ENCODE measurements around the gene SLC18A3.

The SLC18A3 gene

GRCh38 chr10:49595003-49595712 lies 15.0 kb upstream of the SLC18A3 start:
- H3K79me2 ChIP-seq = no peaks in the 10 kb centered on the region
- no peak overlapping the region for H3K4me3 ChIP-seq (ENCODE audit: low read depth, low read length)
- H3K9ac ChIP-seq = no peak overlapping the region

GRCh38 chr10:49595713-49596492 lies 14.2 kb upstream of the SLC18A3 start:
- H2AFZ ChIP-seq = no peak overlapping the region
- no peaks in the 10 kb centered on the region for H3K27me3 ChIP-seq (ENCODE audit: control insufficient read depth, insufficient read depth, low read length)
- H3K4me1 ChIP-seq = no peaks in the 10 kb centered on the region
- no peak for TF ChIP-seq CTCF (IDR thresholded peaks at IDR 0.05)
- H3K27ac ChIP-seq = no peak overlapping the region
- no peaks in the 10 kb centered on the region for H3K79me2 ChIP-seq
- no peak overlapping the region for H3K4me2 ChIP-seq (ENCODE audit: low read length)
- no peaks in the 10 kb centered on the region for H3K9me3 ChIP-seq (ENCODE audit: control insufficient read depth, low read length)
- no peak overlapping the region for H3K9ac ChIP-seq
- H3K4me3 ChIP-seq (ENCODE audit: low read depth, low read length) = no peak overlapping the region
- no peaks in the 10 kb centered on the region for H3K36me3 ChIP-seq (ENCODE audit: control insufficient read depth, insufficient read depth, low read length)

More at GRCh38 chr10:49595003-49595712, 15.0 kb upstream of the SLC18A3 start:
- H3K36me3 ChIP-seq (ENCODE audit: control insufficient read depth, insufficient read depth, low read length) = no peaks in the 10 kb centered on the region
- no peak for TF ChIP-seq CTCF (IDR thresholded peaks at IDR 0.05)
- no peaks in the 10 kb centered on the region for H3K27me3 ChIP-seq (ENCODE audit: control insufficient read depth, insufficient read depth, low read length)
- H3K4me2 ChIP-seq (ENCODE audit: low read length) = no peak overlapping the region
- H3K9me3 ChIP-seq (ENCODE audit: control insufficient read depth, low read length) = no peaks in the 10 kb centered on the region
- H2AFZ ChIP-seq = no peak overlapping the region
- H3K4me1 ChIP-seq = no peaks in the 10 kb centered on the region
- no peak overlapping the region for H3K27ac ChIP-seq

GRCh38 chr10:49596493-49596809 lies 13.7 kb upstream of the SLC18A3 start:
- H3K27me3 ChIP-seq (ENCODE audit: control insufficient read depth, insufficient read depth, low read length) = no peaks in the 10 kb centered on the region
- no peaks in the 10 kb centered on the region for H3K36me3 ChIP-seq (ENCODE audit: control insufficient read depth, insufficient read depth, low read length)
- H3K4me3 ChIP-seq (ENCODE audit: low read depth, low read length) = no peak overlapping the region
- no peak overlapping the region for H3K4me2 ChIP-seq (ENCODE audit: low read length)
- no peak overlapping the region for H3K27ac ChIP-seq
- H3K9ac ChIP-seq = no peak overlapping the region
- H3K9me3 ChIP-seq (ENCODE audit: control insufficient read depth, low read length) = no peaks in the 10 kb centered on the region
- H2AFZ ChIP-seq = no peak overlapping the region
- no peak for TF ChIP-seq CTCF (IDR thresholded peaks at IDR 0.05)
- no peaks in the 10 kb centered on the region for H3K4me1 ChIP-seq
- no peaks in the 10 kb centered on the region for H3K79me2 ChIP-seq

DNA sequence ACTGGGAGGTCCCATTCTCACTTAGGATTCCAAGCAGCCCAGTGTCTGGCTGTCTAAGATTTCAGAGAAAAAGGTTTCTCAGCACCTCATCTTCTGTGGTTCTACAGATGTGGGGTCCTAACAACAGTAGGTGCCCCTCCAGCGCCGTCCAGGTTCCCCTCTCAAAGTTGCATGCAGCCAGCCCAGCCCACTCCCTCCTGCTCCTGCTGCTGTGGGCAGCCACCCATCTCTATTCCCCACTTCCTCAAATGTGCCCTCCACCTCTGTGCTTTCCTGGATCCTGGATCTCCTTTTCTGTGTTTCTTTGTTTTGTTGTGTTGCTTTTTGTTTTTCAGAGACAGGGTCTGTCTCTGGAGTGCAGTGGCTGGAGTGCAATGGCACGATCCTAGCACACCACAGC lies 13.3 kb upstream of the SLC18A3 start:
- no peak overlapping the region for H2AFZ ChIP-seq
- H3K4me1 ChIP-seq = no peaks in the 10 kb centered on the region
- TF ChIP-seq CTCF (IDR thresholded peaks at IDR 0.05) = no peak
- H3K27me3 ChIP-seq (ENCODE audit: control insufficient read depth, insufficient read depth, low read length) = no peaks in the 10 kb centered on the region
- no peak overlapping the region for H3K4me2 ChIP-seq (ENCODE audit: low read length)
- H3K4me3 ChIP-seq (ENCODE audit: low read depth, low read length) = no peak overlapping the region
- H3K27ac ChIP-seq = no peak overlapping the region
- no peaks in the 10 kb centered on the region for H3K79me2 ChIP-seq
- no peak overlapping the region for H3K9ac ChIP-seq
- H3K36me3 ChIP-seq (ENCODE audit: control insufficient read depth, insufficient read depth, low read length) = no peaks in the 10 kb centered on the region
- H3K9me3 ChIP-seq (ENCODE audit: control insufficient read depth, low read length) = no peaks in the 10 kb centered on the region
